Endothelial cell of umbilical vein (primary cell): ENCODE data around the gene GSK3A. TPM values are rescaled to one million over a fixed set of nuclear protein-coding genes. Genes with fewer than 3 reads are reported as not detected.

ENCODE experiments used
- BruUV-seq: library from RNA; stranded (reverse); fragments of 400-500 nt; replicated peaks from 2 replicates; lab custom pipeline; 2021; lab: Mats Ljungman, UMichigan
- CTCF ChIA-PET: fragments of 300-600, 350-600 bp; sonication (Branson Sonifier 250); formaldehyde crosslinking; loops from one replicate; lab custom pipeline; 2021; ENCODE audit warnings: antibody characterized with exemption, inconsistent platforms; lab: Charles Lee
- POLR2A ChIA-PET: fragments of 300-600, 350-600 bp; sonication (Branson Sonifier 250); formaldehyde crosslinking; loops from one replicate; lab custom pipeline; 2021; ENCODE audit warnings: antibody characterized with exemption, inconsistent platforms; lab: Charles Lee
- DNase-seq: peaks from one replicate; pipeline ENCODE4 v3.0.0-alpha.2; 2011; ENCODE audit warnings: low read depth, low spot score
- FAIRE-seq: peaks from 2 replicates; lab custom pipeline; 2011; peaks lifted over from hg19 to GRCh38; lab: Jason Lieb, UNC
- H2AFZ ChIP-seq: 2 replicates; pipeline ENCODE4 v1.6.0; 2012; ENCODE audit warnings: low read depth, low read length, control low read depth, inconsistent platforms
- H3K27ac ChIP-seq: 2 replicates; pipeline ENCODE4 v1.5.1; 2011; ENCODE audit warnings: low read depth, mild to moderate bottlenecking, control low read depth, low read length, moderate library complexity; ENCODE audit not compliant: insufficient read depth
- H3K27me3 ChIP-seq, 2 experiments: 2 replicates each; pipeline versions ENCODE4 v1.6.0 to v1.6.1; 2011; ENCODE audit warnings: low read length in 2 of 2, mixed read lengths in 1 of 2; ENCODE audit not compliant: control insufficient read depth in 2 of 2, insufficient read depth in 2 of 2
- H3K36me3 ChIP-seq, 2 experiments: 2 replicates in 1 of 2; 3 replicates in 1 of 2; pipeline ENCODE4 v1.5.1; 2011; ENCODE audit warnings: low read length in 2 of 2, mild to moderate bottlenecking in 1 of 2, moderate library complexity in 1 of 2; ENCODE audit not compliant: control insufficient read depth in 2 of 2, insufficient read depth in 2 of 2; ENCODE audit errors: extremely low read depth in 1 of 2
- H3K4me1 ChIP-seq: 3 replicates; pipeline ENCODE4 v1.5.1; 2011; ENCODE audit warnings: mild to moderate bottlenecking, low read length; ENCODE audit not compliant: control insufficient read depth, insufficient read depth; ENCODE audit errors: extremely low read depth
- H3K4me2 ChIP-seq: 2 replicates; pipeline ENCODE4 v1.6.1; 2011; ENCODE audit warnings: low read length, control low read depth, mixed read lengths; ENCODE audit not compliant: insufficient read depth
- H3K4me3 ChIP-seq, 3 experiments: fragments of 200-600 bp in 1 of 3; sonication (generic), shearing (Covaris generic) in 1 of 3; replicated peaks in 1 of 3; 2 replicates each; pipeline ENCODE4 v1.5.1; 2011 to 2016; ENCODE audit warnings: control low read depth in 3 of 3, low read length in 3 of 3, mild to moderate bottlenecking in 2 of 3, inconsistent platforms in 1 of 3, low read depth in 1 of 3, moderate library complexity in 1 of 3; ENCODE audit not compliant: insufficient read depth in 1 of 3
- H3K79me2 ChIP-seq: 2 replicates; pipeline ENCODE4 v1.6.0; 2012; ENCODE audit warnings: low read length, inconsistent platforms; ENCODE audit not compliant: control insufficient read depth, insufficient read depth
- H3K9ac ChIP-seq: replicated peaks from 2 replicates; pipeline ENCODE3; 2011; ENCODE audit warnings: low read length, control low read depth; ENCODE audit not compliant: insufficient read depth; ENCODE audit errors: extremely low read depth
- H3K9me1 ChIP-seq: replicated peaks from 3 replicates; pipeline ENCODE4 v1.6.0; 2011; ENCODE audit warnings: mild to moderate bottlenecking, low read length; ENCODE audit not compliant: control insufficient read depth, insufficient read depth; ENCODE audit errors: extremely low read depth
- H3K9me3 ChIP-seq: replicated peaks from 2 replicates; pipeline ENCODE4 v1.5.1; 2012; ENCODE audit warnings: low read length, inconsistent platforms; ENCODE audit not compliant: control insufficient read depth, insufficient read depth
- H4K20me1 ChIP-seq: replicated peaks from 2 replicates; pipeline ENCODE3; 2011; ENCODE audit warnings: mild to moderate bottlenecking, low read length; ENCODE audit not compliant: control insufficient read depth, insufficient read depth; ENCODE audit errors: extremely low read depth
- FOS ChIP-seq: IDR thresholded peaks from 2 replicates; pipeline ENCODE4 v1.6.1; 2011; ENCODE audit warnings: mild to moderate bottlenecking, low read length, moderate library complexity, borderline replicate concordance; ENCODE audit not compliant: insufficient read depth
- GATA2 ChIP-seq: IDR thresholded peaks from 2 replicates; pipeline ENCODE4 v1.7.0; 2011; ENCODE audit warnings: low read depth, mild to moderate bottlenecking, moderate library complexity, mixed read lengths, low read length; ENCODE audit not compliant: insufficient read length, insufficient read depth
- JUN ChIP-seq: IDR thresholded peaks from 2 replicates; pipeline ENCODE4 v1.6.1; 2011; ENCODE audit warnings: borderline replicate concordance, low read depth; ENCODE audit not compliant: insufficient read length, insufficient read depth
- MYC ChIP-seq: IDR thresholded peaks from one replicate; pipeline ENCODE4 v1.6.1; 2011; ENCODE audit warnings: mild to moderate bottlenecking, low read depth, low read length
- POLR2AphosphoS5 ChIP-seq: IDR thresholded peaks from 2 replicates; pipeline ENCODE4 v1.6.1; 2012; ENCODE audit warnings: low read depth, mild to moderate bottlenecking, control low read depth, low read length, moderate library complexity; ENCODE audit not compliant: insufficient read depth
- dilution Hi-C: fragments of 300-500 bp; cut with MboI; formaldehyde crosslinking; loops from one replicate; pipeline ENCODE4 v1.15.0; 2019; ENCODE audit warnings: low sequenced_read_pairs; ENCODE audit not compliant: extremely low pct_ligation_motif_present
- intact Hi-C: fragments of 100-400 bp; cut with micrococcal nuclease; formaldehyde crosslinking; loops from one replicate; pipeline ENCODE4 v1.10.0; 2022
- polyA plus RNA-seq, 4 experiments: library from polyadenylated mRNA; depleted of rRNA in 3 of 4; stranded (reverse) in 3 of 4; unstranded in 1 of 4; fragments of >200 nt; gene quantifications; 2 replicates each; pipeline versions ENCODE4 v1.2.1 to v1.2.3, GENCODE V29; 2011 to 2012; ENCODE audit warnings: missing spikeins in 1 of 4
- total RNA-seq: library from RNA; stranded (reverse); gene quantifications from 2 replicates; pipeline ENCODE4 v1.2.3, GENCODE V29; 2021
- TF ChIP-seq, protein P1 (sequence below), 2 donors: IDR thresholded peaks; 1 replicate in 1 of 2; 2 replicates in 1 of 2; pipeline ENCODE4 v1.5.1; 2011; ENCODE audit warnings: low read length in 2 of 2, mild to moderate bottlenecking in 2 of 2, moderate library complexity in 2 of 2, control low read depth in 1 of 2, inconsistent platforms in 1 of 2, low read depth in 1 of 2; ENCODE audit not compliant: insufficient read depth in 1 of 2; ENCODE audit errors: extremely low read depth in 1 of 2
- TF ChIP-seq, protein P2 (sequence below): IDR thresholded peaks from 2 replicates; pipeline ENCODE4 v1.6.1; 2011; ENCODE audit not compliant: insufficient read depth, insufficient read length

Gene GSK3A
- total and polyA plus RNA-seq, 2 donors (not counting 3 experiments of a cell fraction or from before 2014, with no cell fraction given), result 49.5 to 73.7 TPM

DNA sequence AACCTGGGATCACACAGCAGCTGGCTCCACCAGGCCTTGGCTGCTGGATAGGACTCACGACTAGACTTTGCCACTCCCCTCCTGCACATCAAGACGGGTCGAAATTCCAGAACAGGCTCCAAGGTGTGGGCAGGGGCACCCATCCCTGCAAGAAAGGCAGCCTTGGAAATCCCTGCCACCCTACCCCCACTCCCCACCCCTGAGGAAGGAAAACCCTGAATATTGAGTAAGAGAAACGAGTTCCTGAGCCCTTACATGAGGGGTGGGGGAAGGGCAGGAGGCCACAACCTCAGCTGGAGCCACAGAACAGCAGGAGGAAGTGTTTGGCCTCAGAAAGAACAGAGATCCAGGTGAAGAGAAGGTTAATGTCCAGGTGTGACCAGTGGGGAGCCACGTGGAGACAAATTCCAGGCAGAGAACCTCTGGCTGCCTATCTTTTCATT lies 45.0 kb downstream of the GSK3A start:
- Histone ChIP-seq H3K9me1 (no peaks in the 10 kb centered on the region), H3K79me2 (no peaks in the 10 kb centered on the region), H3K27me3 (no peaks in the 10 kb centered on the region), H3K4me2 (no peak overlapping the region), H2AFZ (no peak overlapping the region), H4K20me1 (no peaks in the 10 kb centered on the region), H3K36me3 (peaks cover 0 to 33% of the 10 kb centered on the region in 2 experiments), H3K9ac (no peak overlapping the region), H3K27ac (no peak overlapping the region), H3K4me1 (no peaks in the 10 kb centered on the region), H3K4me3 (no peak overlapping the region), H3K9me3 (no peaks in the 10 kb centered on the region)
- DNase-seq, result no peak
- intact Hi-C loops, result no loop called here
- FAIRE-seq, result no peak
- CTCF ChIA-PET, result interaction anchor here (0.7 to 1.7 kb wide), 2 partner anchors 17 to 21 kb away, joined by 3 to 5 read pairs; no protein-coding TSS in a partner anchor
- POLR2A ChIA-PET, result interaction anchor here (0.6 kb wide), 1 partner anchor 30 kb away, joined by 4 read pairs; no protein-coding TSS in a partner anchor
- no TSS peak for BruUV-seq
- dilution Hi-C loops, result no loop called here
- TF ChIP-seq, protein P1, sequence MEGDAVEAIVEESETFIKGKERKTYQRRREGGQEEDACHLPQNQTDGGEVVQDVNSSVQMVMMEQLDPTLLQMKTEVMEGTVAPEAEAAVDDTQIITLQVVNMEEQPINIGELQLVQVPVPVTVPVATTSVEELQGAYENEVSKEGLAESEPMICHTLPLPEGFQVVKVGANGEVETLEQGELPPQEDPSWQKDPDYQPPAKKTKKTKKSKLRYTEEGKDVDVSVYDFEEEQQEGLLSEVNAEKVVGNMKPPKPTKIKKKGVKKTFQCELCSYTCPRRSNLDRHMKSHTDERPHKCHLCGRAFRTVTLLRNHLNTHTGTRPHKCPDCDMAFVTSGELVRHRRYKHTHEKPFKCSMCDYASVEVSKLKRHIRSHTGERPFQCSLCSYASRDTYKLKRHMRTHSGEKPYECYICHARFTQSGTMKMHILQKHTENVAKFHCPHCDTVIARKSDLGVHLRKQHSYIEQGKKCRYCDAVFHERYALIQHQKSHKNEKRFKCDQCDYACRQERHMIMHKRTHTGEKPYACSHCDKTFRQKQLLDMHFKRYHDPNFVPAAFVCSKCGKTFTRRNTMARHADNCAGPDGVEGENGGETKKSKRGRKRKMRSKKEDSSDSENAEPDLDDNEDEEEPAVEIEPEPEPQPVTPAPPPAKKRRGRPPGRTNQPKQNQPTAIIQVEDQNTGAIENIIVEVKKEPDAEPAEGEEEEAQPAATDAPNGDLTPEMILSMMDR (IDR thresholded peaks at IDR 0.05; ENCODE audit: extremely low read depth in 1 of 2, insufficient read depth in 1 of 2, low read depth in 1 of 2, low read length in 2 of 2), result no peak
- TF ChIP-seq JUN (no peak), MYC (no peak), POLR2AphosphoS5 (no peak), FOS (no peak), GATA2 (no peak)
- TF ChIP-seq, protein P2, sequence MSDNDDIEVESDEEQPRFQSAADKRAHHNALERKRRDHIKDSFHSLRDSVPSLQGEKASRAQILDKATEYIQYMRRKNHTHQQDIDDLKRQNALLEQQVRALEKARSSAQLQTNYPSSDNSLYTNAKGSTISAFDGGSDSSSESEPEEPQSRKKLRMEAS, result no peak
